HepG2 (cell line): Measurements from ENCODE around the gene USE1. TPM values are rescaled to one million over a fixed set of nuclear protein-coding genes. Genes with fewer than 3 reads are reported as not detected.

Experiments
- BHLHE40 ChIP-seq: IDR thresholded peaks from 2 replicates; pipeline ENCODE4 v1.6.1; 2011; ENCODE audit warnings: low read length, improper control_type of control experiment
- CC2D1A ChIP-seq: sonication (generic); formaldehyde crosslinking; IDR thresholded peaks from 2 replicates; pipeline ENCODE4 v1.8.1; 2023; ENCODE audit warnings: mild to moderate bottlenecking, missing genetic modification reagents
- CERS6 ChIP-seq: sonication (generic); formaldehyde crosslinking; IDR thresholded peaks from 2 replicates; pipeline ENCODE4 v1.5.0; 2020; ENCODE audit warnings: missing genetic modification reagents
- GRHL1 ChIP-seq: sonication (generic); formaldehyde crosslinking; conservative IDR thresholded peaks from 2 replicates; pipeline ENCODE4 v1.8.0; 2022; ENCODE audit warnings: missing genetic modification reagents
- HDAC2 ChIP-seq: sonication (generic); formaldehyde crosslinking; IDR thresholded peaks from 2 replicates; pipeline ENCODE4 v1.4.0; 2020; ENCODE audit warnings: missing genetic modification reagents
- IRX3 ChIP-seq: sonication (generic); formaldehyde crosslinking; IDR thresholded peaks from 2 replicates; pipeline ENCODE4 v1.8.1; 2023; ENCODE audit warnings: mild to moderate bottlenecking, low read depth, missing genetic modification reagents, borderline replicate concordance
- ISX ChIP-seq: sonication (generic); formaldehyde crosslinking; conservative IDR thresholded peaks from 2 replicates; pipeline ENCODE4 v1.5.0; 2020; ENCODE audit warnings: missing genetic modification reagents
- MAX ChIP-seq: IDR thresholded peaks from 2 replicates; pipeline ENCODE4 v1.6.1; 2012; ENCODE audit warnings: inconsistent platforms
- MXD3 ChIP-seq: IDR thresholded peaks from 2 replicates; pipeline ENCODE4 v1.6.1; 2016; ENCODE audit warnings: mild to moderate bottlenecking, missing biosample characterization, missing genetic modification reagents
- PATZ1 ChIP-seq: sonication (generic); formaldehyde crosslinking; IDR thresholded peaks from 2 replicates; pipeline ENCODE4 v1.4.0; 2020; ENCODE audit warnings: missing genetic modification reagents
- SRSF9 ChIP-seq: fragments of 200-400 bp; formaldehyde crosslinking; IDR thresholded peaks from 2 replicates; pipeline ENCODE4 v1.6.1; 2018; ENCODE audit warnings: borderline replicate concordance, mild to moderate bottlenecking, low read depth, low read length; ENCODE audit not compliant: insufficient read depth, poor library complexity, severe bottlenecking
- TGIF2 ChIP-seq: IDR thresholded peaks from 2 replicates; pipeline ENCODE4 v1.6.1; 2016; ENCODE audit warnings: control low read depth, missing compliant biosample characterization
- ZBTB14 ChIP-seq: sonication (generic); formaldehyde crosslinking; IDR thresholded peaks from 2 replicates; pipeline ENCODE4 v1.4.0; 2020; ENCODE audit warnings: missing genetic modification reagents
- ZBTB49 ChIP-seq: sonication (generic); formaldehyde crosslinking; IDR thresholded peaks from 2 replicates; pipeline ENCODE4 v1.4.0; 2020; ENCODE audit warnings: missing genetic modification reagents, borderline replicate concordance
- ZNF30 ChIP-seq: sonication (generic); formaldehyde crosslinking; IDR thresholded peaks from 2 replicates; pipeline ENCODE4 v1.5.0; 2020; ENCODE audit warnings: mild to moderate bottlenecking, missing genetic modification reagents
- ZNF468 ChIP-seq: sonication (generic); formaldehyde crosslinking; IDR thresholded peaks from 2 replicates; pipeline ENCODE4 v1.8.0; 2022; ENCODE audit warnings: mild to moderate bottlenecking, moderate library complexity, missing genetic modification reagents
- ZNF614 ChIP-seq: IDR thresholded peaks from 2 replicates; pipeline ENCODE4 v1.6.1; 2018; ENCODE audit warnings: missing biosample characterization, missing genetic modification reagents, inconsistent platforms, borderline replicate concordance
- polyA plus RNA-seq, 8 experiments: library from polyadenylated mRNA; depleted of rRNA in 3 of 8; stranded (reverse) in 7 of 8; unstranded in 1 of 8; fragments of >200 nt; fragmentation: Illumina TruSeq in 4 of 8; extraction: Trizol in 4 of 8; gene quantifications; 2 replicates each; pipeline versions ENCODE4 v1.2.1 to v1.2.3, GENCODE V29; 2011 to 2016; ENCODE audit warnings: low read depth in 4 of 8, missing spikeins in 1 of 8, mixed read lengths in 1 of 8; ENCODE audit not compliant: insufficient read depth in 1 of 8
- total RNA-seq, 5 experiments: library from RNA; depleted of rRNA; stranded (reverse); fragments of >200 nt; fragmentation: Illumina TruSeq; extraction: Trizol; gene quantifications; 2 replicates each; pipeline ENCODE4 v1.2.3, GENCODE V29; 2016; ENCODE audit warnings: low read depth in 1 of 5

The USE1 gene
- total and polyA plus RNA-seq, 2 of the 13 experiments (the other 11 are each of a cell fraction or from before 2014, with no cell fraction given), result 9.9 to 17.6 TPM

GRCh38 chr19:17248011-17248776 lies 33.0 kb downstream of the USE1 start (continued):
- TF ChIP-seq GRHL1 (CRISPR knock-in tag) (no peak), BHLHE40 (peak; percentile 47; the same call in 1 of the 2 replicates), TGIF2 (peak; percentile 83), ZNF30 (peak; percentile 87; the same call in 1 of the 2 replicates), MAX (peak; percentile 72), SRSF9 (no peak), ZBTB14 (CRISPR knock-in tag) (peak; percentile 50; the same call in 1 of the 2 replicates), MXD3 (no peak), PATZ1 (CRISPR knock-in tag) (peak; percentile 99), ZBTB49 (CRISPR knock-in tag) (no peak), ISX (CRISPR knock-in tag) (no peak), HDAC2 (CRISPR knock-in tag) (peak; percentile 95), CERS6 (CRISPR knock-in tag) (no peak), ZNF614 (peak; percentile 34; the same call in 1 of the 2 replicates), CC2D1A (0 out of 2 replicates have a peak, but pooled peaks have one; percentile 0), ZNF468 (CRISPR knock-in tag) (no peak), IRX3 (CRISPR knock-in tag) (peak; percentile 47; the same call in 1 of the 2 replicates)
